ENCODE measurements around the gene ROBO1. TPM values are rescaled to one million over a fixed set of nuclear protein-coding genes. Genes with fewer than 3 reads are reported as not detected.
A peak's percentile ranks its signal among the peaks of the same experiment; 100 is the strongest.

The ROBO1 gene
- polyA plus RNA-seq, 10 donors, result 36.1 to 76.7 (median 43.2) TPM

DNA sequence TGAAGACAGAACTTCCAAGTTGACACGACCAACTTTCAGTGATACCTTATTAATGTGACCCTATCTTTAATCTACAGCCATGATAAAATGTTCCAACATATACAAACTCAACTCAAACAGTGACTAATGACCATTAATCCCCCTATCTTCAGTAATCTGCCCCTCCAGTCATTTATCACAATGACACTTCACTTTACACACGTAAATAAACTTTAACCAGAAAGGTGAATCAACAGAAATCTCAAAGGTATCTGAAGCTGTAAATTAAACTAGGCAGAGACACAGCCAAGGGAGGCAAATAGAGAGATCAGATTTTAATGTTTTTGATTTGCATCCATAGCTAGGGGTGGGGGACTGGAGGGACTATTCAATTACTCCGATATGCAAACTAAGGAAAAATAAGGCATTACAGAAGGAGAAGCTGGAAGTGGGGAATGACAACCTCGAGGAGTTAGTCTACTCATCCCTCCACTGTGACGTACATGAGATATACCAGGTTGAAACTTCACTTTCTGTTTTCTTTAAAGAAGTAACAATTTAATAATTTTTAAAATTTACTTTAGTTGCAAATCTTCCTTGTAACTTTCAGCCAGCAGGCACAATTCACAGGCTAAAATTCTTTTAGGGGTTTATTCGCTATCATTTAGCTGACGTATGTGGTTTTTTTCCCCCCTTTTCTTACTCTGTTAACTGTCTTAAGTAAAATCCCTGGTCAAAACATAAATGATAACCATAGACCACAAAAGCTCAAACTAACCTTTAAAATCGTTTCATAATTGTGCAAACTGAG lies 751.0 kb downstream of the ROBO1 start:
- DNase-seq, result peak in 2 of 3 donors; percentile 19 to 46

DNA sequence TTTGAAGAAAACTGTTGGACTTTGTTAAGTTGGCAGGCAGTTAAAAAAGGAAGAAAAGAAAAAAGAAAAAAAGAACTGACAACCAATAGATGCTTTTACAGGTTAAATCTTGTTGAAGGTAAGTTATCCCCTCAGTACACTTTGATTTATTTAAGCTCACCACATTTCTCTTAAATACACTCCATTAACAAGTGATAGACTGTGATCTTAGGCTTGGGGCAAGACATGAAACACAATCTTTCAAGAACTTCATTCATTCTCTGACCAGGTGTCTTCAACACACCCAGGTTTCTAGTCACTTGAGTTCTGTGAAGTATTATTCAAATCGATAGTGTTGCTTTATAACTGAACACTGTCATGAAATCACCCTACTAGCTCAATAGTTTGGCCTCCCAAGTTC lies 751.9 kb downstream of the ROBO1 start:
- no peak for DNase-seq

DNA sequence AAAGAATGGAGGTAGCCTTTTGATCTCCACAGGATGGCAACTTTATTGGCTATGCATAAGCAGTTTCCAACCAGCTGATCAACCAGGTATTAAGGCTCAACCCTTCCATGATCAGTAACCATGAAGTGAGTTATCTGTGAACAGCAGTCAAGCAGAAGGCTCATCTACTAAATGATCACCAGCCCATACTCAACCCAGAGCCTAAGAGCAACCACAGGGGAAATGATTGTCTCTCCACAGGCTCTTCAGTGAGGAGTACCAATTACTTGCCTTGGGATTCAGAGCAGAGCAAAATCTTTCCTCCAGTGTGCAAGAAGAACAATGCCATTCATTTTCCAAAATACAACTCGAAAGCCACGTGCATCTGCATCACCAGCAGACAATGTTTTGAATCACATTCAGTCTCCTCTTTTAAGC lies 754.8 kb downstream of the ROBO1 start:
- no peak for DNase-seq

DNA sequence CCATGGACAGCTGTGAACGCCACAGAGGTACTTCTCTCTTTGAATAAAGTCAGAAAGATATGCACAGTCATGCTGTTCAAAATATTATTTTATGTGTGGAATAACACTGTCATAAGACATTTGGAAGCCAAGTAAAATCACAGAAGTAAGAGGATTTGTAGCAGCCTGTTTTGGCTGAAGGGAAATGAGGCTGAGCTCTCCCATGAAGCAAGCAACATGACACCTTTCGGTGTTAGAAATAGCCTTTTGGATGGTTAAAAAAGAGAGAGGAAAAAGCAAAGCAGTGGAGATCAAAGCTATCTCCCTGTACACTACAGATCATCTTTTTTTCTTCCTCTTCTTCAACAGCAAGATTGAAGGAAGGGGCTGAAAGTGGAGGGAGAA lies 755.3 kb downstream of the ROBO1 start:
- DNase-seq, result peak in 2 of 3 donors; percentile 22 to 35

DNA sequence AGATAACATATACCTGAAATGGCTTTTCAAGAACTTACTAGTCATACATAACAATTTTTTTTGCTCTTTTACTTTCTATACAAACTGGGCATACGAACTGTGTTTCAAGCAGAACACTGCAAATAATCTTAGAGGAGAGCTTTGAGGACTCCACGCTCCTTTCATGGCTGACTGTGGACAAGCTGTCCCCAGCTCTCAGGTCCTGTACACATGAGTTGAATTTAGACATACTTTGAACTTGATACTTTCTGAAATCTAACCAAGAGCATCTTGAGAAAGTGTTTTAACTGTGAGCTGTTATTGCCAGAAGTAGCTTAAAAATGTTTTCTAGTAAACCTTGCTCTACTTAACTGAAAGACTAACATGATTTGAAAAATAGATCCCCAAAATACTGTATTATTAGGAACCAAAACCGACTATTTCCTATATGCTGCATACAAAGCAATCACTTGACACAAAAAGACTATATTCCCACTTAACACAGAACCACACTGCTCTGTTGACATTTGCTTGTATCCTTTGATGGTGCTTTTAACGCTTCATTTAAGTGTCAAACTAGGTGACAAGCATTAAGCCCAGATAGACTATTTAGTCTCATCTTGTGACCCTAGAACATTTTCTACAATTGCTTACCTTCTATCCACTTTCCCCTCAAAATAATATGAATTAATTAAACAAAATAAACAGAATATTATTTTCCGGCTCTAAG lies 755.8 kb downstream of the ROBO1 start:
- DNase-seq, result no peak

DNA sequence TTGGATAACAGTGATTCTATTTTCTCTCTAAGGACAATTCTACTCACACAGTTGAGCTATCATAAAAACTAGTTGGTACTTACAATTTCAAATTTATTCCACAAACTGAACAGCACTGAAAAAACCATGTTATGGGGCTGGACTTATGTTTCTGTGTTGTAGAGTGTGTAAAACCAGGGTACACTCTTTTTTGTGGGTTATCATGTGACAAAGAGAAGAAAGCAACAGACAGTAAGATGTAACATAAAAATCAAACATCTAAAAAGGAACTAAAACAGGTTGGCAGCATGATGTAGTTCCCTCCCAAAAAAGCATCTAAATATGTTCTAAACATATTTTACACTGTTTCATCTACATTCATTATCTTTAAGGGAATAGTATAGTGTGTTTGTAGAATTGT lies 757.9 kb downstream of the ROBO1 start:
- DNase-seq, result no peak

DNA sequence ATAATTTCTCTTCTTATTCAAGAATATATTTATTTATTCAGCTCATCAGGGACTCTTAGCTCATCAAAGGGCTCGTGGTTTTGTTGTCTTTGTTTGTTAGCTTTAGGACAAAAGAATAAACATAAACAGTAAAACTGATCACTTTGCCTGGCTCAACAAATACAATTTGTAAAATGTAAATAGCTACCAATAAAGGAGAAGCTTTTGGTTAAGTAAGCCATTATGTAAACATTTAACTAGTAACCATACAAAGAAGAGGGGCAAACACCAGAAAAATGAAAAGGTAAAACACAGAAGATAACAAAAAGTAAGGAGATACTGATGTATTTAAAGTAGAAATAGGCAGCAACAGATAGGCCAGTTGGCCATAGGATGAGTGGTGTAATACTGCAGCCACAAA lies 761.7 kb downstream of the ROBO1 start:
- DNase-seq, result no peak

DNA sequence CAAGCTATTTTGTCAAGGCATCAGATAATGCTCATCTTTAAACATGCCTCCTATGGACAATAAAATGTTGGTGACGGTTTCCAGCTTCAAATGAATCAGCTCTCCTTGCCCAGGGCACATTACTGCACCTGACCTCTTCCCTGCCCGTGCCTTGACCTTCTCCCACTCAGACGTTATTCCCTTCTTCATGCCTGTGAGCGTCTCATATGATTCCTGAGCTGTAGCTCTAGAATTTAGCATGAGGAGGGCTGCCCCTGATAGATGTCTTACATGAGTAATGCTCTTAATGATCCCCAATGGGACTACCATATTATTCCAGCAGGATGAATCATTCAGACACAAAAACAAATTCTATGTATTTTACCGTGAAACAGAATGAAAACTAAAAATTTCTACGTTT lies 762.7 kb downstream of the ROBO1 start:
- no peak for DNase-seq

DNA sequence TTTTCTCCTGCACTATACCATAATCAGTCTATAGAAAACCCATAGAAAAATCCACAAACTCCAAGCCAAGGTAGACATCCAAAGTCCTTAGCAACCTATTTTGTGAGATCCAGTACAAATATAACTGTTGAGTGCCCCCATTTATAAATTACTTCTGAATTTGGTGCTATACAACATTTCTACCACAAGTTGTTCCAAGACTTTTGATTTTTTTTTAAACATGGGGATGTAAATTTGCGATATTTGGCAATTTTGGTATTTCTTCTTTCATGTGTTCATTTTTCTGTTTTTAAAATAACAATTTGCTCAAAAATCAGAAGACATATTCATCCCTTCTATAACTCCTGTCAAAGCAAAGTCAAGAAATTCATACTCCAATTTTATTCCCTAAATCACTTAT lies 763.8 kb downstream of the ROBO1 start:
- no peak for DNase-seq

DNA sequence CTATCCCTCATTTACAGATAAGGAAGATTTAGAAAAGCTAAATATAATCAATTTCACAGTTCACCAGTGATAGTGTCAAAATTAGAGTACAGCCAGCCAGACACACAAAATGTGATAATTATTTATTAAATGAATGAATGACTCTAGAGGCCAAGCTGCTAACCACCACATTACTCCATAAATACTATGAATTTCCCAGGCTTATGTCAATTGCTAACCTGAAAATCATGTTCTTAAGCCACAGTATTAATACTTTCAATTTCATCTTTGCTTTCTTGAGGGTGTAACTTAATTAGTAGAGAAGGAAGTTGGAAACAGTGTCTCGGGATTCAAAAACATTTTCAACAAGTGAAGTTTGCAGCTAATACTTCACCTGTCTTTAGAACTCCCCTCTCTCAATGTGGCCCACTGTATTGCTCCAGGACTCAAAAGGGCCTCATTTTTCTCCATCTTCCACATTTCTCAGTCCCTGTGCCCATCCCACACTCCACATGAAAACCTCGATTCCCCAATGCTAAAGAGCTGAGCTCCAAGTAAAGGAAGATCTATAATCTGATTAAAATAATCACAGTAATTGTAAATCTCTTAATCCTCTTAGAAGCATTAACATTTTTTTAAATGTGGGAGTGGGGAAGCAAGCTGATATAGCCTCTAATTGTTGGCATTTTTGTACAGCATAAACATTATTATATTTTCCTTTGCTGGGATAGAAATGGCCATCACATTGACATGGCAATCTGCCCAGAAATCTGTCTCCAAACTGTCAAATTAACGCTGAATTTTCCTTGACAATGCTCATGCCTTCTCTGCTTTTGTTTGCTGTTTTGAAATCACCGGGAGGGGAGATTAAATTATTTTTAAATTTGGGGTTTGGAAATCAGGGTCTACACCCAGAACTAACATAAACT lies 765.1 kb downstream of the ROBO1 start:
- DNase-seq, result peak in 1 of 3 donors; percentile 22

DNA sequence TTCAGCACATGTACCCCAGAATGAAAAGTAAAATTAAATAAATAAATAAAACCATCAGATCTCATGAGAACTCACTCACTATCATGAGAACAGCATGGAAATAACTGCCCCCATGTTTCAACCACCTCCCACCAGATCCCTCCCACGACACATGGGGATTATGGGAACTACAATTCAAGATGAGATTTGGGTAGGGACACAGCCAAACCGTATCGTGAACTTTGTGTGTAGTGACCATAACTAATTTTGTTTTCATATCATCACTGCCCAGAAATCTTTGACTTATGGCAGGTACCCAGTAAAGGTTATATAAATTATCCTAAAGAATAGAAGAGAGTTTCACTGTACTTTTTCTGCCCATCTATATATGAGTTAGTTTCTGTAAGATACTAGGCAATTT lies 766.5 kb downstream of the ROBO1 start:
- DNase-seq, result no peak

DNA sequence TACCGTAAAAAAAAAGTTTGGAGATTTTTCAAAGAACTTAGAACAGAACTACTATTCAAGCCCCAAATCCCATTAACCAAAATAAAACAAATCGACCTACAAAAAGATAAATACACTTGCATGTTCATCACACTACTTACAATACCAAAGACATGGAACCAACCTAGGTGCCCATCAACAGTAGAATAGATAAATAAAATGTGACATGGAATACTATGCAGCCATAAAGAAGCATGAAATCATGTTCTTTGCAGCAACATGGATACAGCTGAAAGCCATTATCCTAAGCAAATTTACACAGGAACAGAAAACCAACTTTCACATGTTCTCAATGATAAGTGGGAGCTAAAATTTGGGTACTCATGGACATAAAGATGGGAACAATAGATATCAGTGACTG lies 768.7 kb downstream of the ROBO1 start:
- no peak for DNase-seq

DNA sequence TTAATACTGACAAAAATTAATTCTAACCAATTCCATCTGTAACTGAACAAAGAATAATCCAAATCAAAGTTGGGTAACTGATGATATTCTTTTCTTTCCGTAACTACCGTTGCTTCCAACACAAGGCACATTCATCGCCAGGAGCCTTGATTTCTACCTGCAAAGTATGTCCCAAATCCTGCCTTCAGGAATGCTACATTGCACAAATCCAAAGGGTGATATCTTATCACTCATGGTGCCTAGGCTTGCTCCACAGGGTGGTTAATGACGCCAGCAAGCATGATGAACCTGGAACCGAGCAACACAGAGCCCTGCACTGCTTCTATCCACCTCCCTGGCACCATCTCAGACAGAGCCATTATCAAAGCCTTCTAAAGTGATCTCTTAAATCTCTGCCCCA lies 772.7 kb downstream of the ROBO1 start:
- no peak for DNase-seq

DNA sequence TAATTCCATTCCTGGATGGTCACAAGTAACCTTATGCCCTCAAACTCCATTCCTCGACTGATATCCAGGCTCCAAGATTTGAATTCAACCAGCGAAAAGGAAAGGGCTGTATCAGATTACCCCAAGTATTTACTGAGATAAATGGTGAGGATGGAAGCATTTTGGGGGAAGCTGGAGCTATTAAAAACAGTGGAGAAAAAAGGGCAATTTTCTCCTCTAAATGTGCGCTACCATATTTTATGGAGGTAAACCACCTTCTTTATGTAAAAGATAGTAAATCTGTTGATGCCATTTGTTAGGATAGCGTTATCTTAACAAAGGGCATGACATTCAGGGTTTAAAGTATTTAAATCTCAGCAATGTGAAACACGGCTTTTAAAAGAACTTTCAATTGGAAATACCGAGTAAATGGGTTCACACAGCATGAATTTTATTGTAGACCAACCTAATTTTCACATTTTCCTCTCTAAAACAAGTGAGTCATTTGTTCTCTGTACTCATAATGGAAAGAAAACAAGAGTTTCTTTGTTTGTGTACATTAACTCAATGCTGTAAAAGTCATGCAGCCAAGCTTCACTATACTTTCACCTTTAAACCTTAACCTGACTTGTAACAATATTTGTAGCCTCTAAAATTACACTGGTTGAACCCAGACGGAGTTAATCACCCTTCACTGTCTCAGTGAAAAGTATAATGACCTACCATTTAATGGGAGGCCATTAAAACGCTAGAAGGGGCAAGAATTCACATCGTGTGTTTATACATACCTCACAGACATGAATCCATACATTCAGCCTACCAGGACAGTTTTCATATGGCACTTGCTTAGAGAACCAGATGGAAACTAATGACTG lies 773.4 kb downstream of the ROBO1 start:
- DNase-seq, result no peak

DNA sequence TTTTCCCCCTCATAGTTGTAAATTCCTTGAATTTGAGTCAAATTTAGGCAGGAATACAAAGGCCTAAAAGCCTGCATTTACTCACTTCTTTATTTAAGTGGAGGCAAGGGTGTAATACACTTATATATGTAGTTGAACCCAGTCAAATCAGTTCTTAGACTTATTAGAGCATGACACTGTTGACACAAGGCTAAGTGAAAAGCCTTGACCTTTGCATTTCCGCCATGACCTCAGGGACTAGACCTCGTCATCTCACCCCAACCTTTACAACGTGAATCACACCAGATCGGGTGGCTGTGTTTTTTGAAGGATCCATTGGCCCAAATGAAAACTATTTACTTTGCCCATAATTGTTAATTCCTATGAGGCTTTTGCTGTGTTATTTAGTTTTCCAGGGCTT lies 774.4 kb downstream of the ROBO1 start:
- DNase-seq, result no peak

DNA sequence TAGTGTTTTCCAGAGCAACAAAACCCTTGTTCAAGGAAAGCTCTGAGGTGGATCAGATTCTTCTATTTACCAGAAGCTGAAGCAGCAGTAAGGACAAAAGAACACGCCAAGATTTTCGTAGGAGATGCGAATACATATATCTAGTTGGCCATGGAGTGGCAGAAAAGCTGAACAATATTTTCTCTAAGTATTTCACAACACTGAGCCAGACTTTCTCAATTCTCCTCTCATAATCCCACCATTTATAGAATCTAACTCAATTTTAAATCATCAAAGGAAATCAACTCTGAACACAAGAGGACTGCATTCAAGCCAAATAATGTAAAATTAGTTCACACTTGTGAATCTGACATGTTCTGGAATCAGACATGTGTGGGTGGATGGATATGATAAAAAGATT lies 775.0 kb downstream of the ROBO1 start:
- no peak for DNase-seq

DNA sequence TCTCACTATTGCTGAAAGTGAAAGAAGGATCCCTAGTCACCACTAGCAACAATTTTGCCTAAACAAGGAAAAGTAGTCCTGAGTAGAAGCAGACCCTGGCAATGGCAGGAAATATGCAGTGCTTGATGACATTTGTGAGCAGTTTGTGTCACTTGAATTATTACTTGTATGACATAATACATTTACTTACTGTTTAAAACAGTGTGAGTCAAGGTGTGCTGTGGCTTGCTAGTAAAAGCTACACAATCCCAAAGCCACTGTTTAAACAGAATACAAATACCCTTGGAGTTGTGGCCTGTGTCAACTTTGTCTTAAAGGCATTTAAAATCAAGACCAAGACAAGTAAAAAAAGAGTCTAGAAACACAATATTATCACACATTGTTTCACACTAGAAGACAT lies 775.4 kb downstream of the ROBO1 start:
- DNase-seq, result no peak

DNA sequence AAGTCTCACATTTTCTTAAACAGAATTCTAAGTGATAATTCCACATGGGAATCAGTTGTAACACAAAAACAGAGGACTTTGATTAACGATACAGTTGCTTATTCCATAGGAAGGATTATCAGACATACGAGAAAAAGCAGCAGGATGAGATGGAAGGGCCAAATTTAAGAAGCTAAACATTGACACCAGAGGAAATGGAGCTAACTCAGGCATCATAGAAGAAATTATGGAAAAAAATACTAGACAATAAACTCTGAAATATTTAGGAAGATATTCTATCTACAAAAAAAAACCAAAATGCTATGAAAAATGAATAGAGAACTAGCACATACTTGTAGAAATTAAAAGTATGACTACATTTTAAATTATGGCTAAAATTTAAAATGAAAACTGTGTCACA lies 776.1 kb downstream of the ROBO1 start:
- DNase-seq, result no peak

DNA sequence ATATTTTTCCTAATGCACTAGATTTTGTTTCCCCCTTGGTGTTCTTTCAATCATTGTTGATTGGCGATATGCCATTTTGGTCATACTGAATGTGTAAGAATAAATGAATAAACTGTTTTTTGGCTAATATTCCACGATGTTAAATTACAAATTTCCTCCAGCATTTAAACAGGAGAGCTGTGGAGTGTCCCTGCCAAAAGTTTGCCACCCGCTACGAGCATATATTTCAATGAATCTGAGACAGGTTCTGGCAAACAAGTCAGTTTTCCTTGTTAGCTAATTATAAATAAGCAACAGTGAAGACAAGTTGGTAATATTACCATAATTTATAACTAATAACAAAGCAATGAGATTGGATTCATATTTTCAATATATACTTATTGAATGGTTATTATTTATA lies 777.6 kb downstream of the ROBO1 start:
- DNase-seq, result no peak

DNA sequence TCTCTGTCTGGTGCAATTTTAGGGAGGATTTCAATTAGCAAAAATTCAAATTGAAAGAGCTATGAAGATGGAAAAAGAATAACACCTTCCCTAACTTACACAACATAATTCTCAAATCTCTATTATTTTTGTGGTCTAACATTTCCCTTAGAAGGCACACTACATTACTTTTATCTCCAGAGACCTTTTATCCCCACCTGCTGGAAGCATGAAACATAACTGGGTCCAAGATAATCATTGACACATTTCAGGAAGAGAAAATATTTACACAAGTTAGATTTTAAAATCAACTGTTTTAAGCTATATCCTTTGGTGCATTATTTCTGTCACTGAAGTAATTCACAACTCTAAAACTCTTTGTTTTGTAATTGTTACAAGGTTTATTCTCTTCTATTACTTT lies 779.5 kb downstream of the ROBO1 start:
- DNase-seq, result no peak

DNA sequence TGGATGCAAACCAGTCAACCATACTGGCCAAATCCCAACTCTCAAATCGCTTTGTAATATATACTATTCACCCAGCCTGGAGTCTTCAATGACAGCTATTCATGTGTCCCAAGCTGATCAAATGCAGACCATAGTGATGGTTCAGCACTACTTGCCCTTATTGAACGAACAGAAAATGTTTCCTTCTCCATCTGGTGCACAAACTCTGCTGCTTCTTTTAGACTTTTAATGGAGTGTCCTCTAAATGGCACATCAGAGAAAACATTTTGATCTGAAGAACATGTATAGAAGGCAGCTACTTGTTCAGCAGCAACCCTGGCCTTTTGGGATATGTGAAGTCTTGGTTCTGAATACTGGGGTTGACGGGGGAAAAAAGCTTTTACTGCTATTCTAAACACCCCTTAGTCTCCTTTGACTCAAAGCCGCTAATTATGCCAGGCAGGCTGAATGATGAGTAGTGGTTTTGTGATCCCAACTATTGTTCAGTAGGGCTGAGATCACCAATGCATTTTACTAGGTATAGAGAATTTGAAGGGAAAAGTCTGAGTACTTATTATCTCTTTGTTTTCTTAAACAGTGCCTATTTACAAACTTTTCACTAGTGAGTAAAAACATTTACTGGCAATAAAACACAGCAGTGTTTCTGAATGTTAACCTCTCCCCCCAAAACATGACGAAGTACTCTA lies 781.2 kb downstream of the ROBO1 start:
- DNase-seq, result no peak
